NCI-H2196 treated with DMSO at 0.1 percent for 48 hours (cell line): ENCODE data around the gene TRABD2B.
A peak's percentile ranks its signal among the peaks of the same experiment; 100 is the strongest.

Experiments
- DNase-seq: peaks from one replicate; lab custom pipeline; 2025; ENCODE audit not compliant: unreplicated experiment; lab: John Stamatoyannopoulos, UW

The TRABD2B gene

DNA sequence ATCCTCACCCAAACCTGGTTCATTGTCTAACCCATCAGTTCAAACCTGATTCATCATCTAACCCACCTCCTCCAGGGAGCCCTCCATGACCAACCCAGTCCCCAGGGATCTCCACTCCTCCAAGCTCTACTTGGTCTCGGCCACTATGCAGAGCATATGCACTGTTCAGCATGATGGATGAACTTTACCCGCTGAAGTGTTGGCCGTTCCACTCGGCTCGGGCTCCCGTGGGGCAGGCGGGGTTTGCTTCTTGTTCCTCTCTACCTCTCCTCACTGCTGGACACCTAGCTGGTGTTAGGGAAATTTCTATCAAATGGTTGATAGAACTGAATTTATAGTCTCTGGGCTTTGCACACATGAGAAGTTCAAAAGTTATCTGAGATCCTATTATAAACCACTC is 111.0 kb downstream of the TRABD2B start:
- no peak for DNase-seq

DNA sequence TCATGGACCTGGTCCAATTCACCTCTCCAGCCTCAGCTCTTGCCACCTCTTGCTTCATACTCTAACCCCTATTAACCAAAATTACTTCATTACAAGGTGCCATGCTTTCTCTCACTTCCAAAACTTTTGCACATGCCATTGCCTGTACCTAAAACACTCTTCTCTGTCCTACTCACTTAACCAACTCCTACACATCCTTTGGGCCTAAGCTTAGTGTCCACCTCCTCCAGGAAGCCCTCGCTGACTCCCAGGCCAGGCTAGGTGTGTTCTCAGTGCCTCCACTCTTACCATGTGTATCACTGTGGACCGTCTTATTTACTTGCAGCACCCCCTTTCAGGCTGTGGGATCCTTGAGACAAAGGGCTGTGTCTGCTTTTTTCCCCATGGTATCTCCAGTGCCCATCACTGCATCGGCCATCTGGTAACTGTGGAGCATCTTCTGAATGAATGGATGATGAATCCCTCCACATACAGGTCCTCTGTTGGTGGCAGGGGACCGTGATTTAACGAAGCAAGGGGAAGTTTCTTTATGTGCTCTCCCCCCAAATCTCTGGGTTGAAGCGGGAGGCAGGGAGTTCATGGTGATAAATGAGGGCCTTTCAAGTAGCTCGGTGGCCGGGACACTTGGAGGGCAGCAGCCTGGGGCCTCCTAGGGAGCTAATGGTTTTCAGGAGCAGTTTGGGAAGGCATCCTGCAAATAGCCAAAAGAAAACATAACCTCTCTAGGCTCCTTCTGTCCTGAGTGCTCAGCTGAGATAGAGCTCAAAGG is 111.9 kb downstream of the TRABD2B start:
- no peak for DNase-seq

DNA sequence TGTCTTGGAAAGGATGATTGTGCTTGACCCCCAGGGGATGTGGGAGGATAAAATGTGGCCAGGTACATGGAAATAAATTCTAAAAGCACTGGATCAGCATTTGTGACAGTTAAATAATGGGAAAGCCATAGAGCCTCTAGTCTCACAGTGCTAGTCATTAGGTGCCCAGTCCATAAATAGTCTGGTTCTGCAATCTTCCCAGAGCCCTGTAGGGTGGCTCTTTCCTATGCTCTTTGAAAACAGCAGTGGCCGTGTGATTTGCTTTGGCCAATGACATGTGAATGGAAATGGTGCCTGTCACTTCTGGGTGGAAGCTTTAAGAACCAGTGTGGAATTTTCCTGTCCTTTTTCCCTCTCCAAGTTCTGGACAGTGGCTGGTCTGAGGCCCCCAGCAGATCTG is 113.2 kb downstream of the TRABD2B start:
- no peak for DNase-seq

GRCh38 chr1:47881505-47882442 is 115.4 kb downstream of the TRABD2B start:
- DNase-seq, result no peak

DNA sequence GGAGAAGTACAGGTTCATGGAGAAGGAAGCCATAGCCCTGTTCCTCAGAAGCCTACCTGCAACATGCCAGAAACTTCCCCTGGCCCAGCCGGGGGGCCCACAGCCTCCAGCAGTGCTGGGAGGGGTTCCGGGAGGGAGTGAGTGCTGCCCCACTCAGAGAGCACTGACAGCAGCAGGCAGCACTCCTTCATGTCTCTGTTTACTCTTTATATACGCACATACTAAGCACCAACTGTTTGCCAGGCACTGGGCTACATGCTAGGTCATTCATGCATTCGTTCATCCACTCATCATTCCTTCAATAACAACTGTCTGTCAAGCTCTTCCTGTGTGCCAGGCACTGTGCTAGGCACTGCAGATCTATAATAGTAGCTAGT is 120.6 kb downstream of the TRABD2B start:
- DNase-seq, result no peak

DNA sequence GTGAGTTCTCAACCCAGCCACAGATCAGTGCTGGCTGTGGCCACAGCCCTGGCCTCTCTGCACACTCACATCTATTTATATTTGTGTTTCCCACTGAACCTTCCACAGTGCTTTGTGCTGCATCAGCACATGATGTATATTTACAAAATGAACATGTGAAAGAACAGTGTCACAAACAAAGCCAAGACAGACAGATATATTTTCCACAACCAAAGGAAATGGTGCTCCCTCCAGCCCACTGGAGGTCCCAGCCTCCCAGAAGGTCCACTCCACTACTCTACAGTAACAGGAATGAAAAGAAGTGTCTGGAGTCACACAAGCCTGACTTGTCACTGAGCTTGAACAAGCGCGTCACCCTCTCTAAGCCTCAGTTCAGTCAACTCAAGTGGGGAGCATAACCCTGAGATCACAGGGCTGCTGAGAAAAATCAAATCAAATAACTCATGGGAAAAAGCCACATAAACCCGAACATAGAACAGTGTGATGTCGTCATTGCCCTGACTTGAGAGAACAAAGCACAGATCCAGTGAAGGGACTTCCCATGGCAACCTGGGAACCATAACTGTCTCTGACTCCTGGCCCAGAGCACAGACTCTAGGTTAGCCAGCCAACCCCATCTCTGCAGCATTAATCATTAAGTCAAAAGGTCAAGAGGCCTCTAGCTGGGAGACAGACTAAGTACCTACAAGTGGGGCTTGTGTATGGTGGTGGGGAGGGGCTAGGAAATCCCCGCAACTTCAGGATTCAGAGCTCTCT is 121.2 kb downstream of the TRABD2B start:
- peak; percentile 78 for DNase-seq

DNA sequence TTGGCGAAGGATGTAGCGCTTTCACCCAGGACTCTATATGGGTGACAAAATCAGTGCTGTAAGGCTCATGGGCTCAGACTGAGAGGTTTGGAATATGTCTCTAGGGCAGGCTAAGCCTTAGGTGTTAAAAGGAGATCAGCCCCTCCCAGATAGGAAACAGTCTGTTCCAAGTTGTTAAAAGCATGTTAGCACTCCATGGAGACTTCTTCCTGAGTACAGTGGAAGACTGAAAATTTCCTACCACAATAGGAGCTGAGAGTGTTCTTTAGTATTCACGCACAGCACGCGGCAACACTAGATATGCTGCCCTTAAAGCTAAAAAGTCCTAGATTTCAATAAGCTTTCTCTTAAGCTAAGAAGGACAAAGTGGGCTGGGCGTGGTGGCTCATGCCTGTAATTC is 122.1 kb downstream of the TRABD2B start:
- no peak for DNase-seq

- no peak for DNase-seq
Observed at GRCh38 chr1:47873337-47873736, 123.8 kb downstream of the TRABD2B start.

GRCh38 chr1:47872886-47873285 is 124.3 kb downstream of the TRABD2B start:
- DNase-seq, result no peak

DNA sequence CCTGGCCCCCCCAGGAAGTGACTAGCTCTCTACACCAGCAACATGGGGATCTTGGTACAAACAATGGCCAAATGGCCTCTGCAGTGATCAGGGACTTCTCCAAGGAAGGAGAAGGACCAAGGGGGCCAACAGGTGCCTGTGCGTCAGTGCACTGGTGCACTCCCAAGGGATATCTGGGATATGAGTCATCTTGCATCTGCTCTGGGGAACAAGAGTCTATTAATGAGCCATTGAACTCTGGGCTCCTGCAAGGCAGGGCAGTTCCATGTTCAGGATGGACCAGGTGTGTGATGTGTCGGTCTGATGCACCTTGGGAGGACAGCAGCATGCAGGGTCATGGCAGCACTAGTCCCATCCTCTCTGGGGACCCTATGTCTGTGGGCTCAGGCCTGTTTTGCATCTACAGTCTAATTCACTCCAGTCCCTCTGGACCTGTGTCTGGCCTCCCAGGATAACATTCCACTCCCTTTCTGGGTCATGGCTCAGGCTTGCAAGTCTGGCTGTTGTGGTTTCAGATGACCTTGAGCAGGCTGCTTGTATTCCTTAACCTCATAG is 125.3 kb downstream of the TRABD2B start:
- no peak for DNase-seq

GRCh38 chr1:47870946-47871676 is 126.1 kb downstream of the TRABD2B start:
- no peak for DNase-seq

DNA sequence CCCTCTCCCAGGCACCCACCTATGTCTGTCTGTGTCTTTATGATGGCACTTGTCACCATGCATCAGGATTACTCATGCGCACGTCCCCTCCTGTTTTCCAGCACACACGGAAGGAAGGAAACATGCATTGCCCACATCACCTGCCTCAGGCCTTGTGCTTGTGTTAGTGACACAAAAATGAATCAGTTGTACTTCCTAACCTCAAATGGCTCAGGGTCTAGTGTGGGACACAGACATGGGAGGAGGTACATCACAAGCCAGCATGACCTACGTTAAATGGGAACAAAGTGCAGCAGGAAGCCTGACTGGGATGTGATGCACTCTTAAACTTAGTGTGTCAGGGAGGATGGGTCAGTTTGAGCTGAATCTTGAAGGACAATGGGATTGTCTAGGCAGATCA is 126.7 kb downstream of the TRABD2B start:
- DNase-seq, result no peak

DNA sequence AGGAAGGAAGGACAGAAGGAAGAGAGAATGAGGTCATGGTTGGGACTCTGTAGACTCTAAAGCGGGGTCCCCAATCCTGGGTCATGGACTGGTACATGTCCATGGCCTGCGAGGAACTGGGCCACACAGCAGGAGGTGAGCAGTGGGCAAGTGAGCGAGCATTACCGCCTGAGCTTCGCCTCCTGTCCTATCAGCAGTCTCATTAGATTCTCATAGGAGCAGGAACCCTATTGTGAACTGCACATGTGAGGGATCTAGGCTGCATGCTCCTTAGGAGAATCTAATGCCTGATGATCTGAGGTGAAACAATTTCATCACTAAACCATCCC is 128.9 kb downstream of the TRABD2B start:
- no peak for DNase-seq

- no peak for DNase-seq
Observed at GRCh38 chr1:47867438-47868347, 129.5 kb downstream of the TRABD2B start.

- DNase-seq, result no peak
Observed at GRCh38 chr1:47866601-47867437, 130.4 kb downstream of the TRABD2B start.

- no peak for DNase-seq
Observed at GRCh38 chr1:47865881-47866535, 131.2 kb downstream of the TRABD2B start.

GRCh38 chr1:47859092-47859743 is 138.0 kb downstream of the TRABD2B start:
- no peak for DNase-seq

GRCh38 chr1:47856996-47857395 is 140.2 kb downstream of the TRABD2B start:
- no peak for DNase-seq
